Naive B cell (primary cell): ENCODE data around the gene MAJIN. TPM values are rescaled to one million over a fixed set of nuclear protein-coding genes. Genes with fewer than 3 reads are reported as not detected.
A peak's percentile ranks its signal among the peaks of the same experiment; 100 is the strongest.

Experiments used
- ATAC-seq, 2 donors: fragments of 150-1000 bp; cut with Tn5 transposase; 2 replicates each; pipeline ENCODE4 v1.10.0; 2021; ENCODE audit warnings: low read depth in 2 of 2, mild to moderate bottlenecking in 2 of 2, moderate library complexity in 2 of 2
- DNase-seq: peaks from one replicate; pipeline ENCODE4 v3.0.0; 2022
- H3K27ac Mint-ChIP-seq, 6 donors: one replicate each; pipeline ENCODE4 v1.8.0; 2020 to 2022; ENCODE audit warnings: mild to moderate bottlenecking in 6 of 6, mixed read lengths in 6 of 6, moderate library complexity in 5 of 6, inconsistent platforms in 2 of 6
- H3K27me3 Mint-ChIP-seq, 3 donors: one replicate each; pipeline ENCODE4 v1.8.0; 2021 to 2022; ENCODE audit warnings: mixed read lengths in 3 of 3, mild to moderate bottlenecking in 1 of 3
- H3K36me3 Mint-ChIP-seq, 2 donors: one replicate each; pipeline ENCODE4 v1.8.0; 2020 to 2022; ENCODE audit warnings: mixed read lengths in 2 of 2, inconsistent platforms in 1 of 2, mild to moderate bottlenecking in 1 of 2
- H3K4me1 Mint-ChIP-seq, 3 donors: one replicate each; pipeline ENCODE4 v1.8.0; 2020 to 2022; ENCODE audit warnings: mixed read lengths in 3 of 3, inconsistent platforms in 1 of 3, mild to moderate bottlenecking in 1 of 3, moderate library complexity in 1 of 3
- H3K4me3 Mint-ChIP-seq, 8 donors: one replicate each; pipeline ENCODE4 v1.8.0; 2020 to 2022; ENCODE audit warnings: mild to moderate bottlenecking in 8 of 8, mixed read lengths in 8 of 8, moderate library complexity in 8 of 8, inconsistent platforms in 2 of 8
- H3K9me3 Mint-ChIP-seq, 7 donors: one replicate each; pipeline ENCODE4 v1.8.0; 2020 to 2022; ENCODE audit warnings: mixed read lengths in 7 of 7, mild to moderate bottlenecking in 5 of 7, inconsistent platforms in 2 of 7, moderate library complexity in 1 of 7
- polyA plus RNA-seq, 6 donors: library from polyadenylated mRNA; unstranded; fragments of 300-500 nt; fragmentation: Illumina TruSeq; gene quantifications; one replicate each; pipeline ENCODE4 v1.2.3, GENCODE V29; 2021; ENCODE audit warnings: low read depth in 6 of 6

MAJIN gene
- polyA plus RNA-seq, 6 donors from 2014 or later = 0.48 to 1.7 (median 1.1) TPM; not detected in 2

DNA sequence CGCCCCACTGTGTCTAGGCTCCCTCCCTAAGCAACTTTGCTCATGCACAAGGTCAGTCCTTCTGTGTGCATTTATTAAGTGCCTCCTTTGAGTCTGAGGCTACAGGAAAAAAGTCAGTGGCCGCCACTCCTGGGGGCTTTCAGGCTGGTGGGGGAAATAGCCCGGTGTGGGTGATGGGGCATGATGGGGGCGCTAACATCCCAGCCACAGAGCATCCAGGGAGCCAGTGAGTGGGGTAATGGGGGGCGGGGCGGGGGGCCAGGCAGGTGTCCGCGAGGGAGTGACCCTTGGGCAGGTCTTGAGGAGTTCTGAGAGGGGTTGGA lies 83.5 kb downstream of the MAJIN start:
- DNase-seq (no peak), ATAC-seq (no peak)
- no peaks in the 10 kb centered on the region for H3K27me3 Mint-ChIP-seq
- peaks cover 31 to 45% (median 45%) of the 10 kb centered on the region in 3 donors for H3K4me1 Mint-ChIP-seq
- H3K27ac Mint-ChIP-seq = peak overlapping the region in 5 of 6 donors; percentile 83 to 97 (median 92)
- H3K36me3 Mint-ChIP-seq = no peaks in the 10 kb centered on the region
- H3K9me3 Mint-ChIP-seq = no peaks in the 10 kb centered on the region
- H3K4me3 Mint-ChIP-seq = peak overlapping the region; percentile 58 to 95 (median 84)

Other genes starting within 250 kb of the MAJIN start
- gene NRXN2, start 248.9 kb downstream of the MAJIN start, polyA plus RNA-seq = not detected
- gene RASGRP2, start 228.0 kb downstream of the MAJIN start, polyA plus RNA-seq = 100 to 1,000 TPM; 274 to 429 (median 285) TPM
- gene PYGM, start 212.1 kb downstream of the MAJIN start, polyA plus RNA-seq = 1 to 10 TPM in 5 of 6 donors, not detected in 1; 2.1 to 4.9 (median 2.2) TPM
- gene SF1, start 193.6 kb downstream of the MAJIN start, polyA plus RNA-seq = 100 to 1,000 TPM in 4 of 6 donors, 10 to 100 TPM in 2; 68.6 to 242 (median 132) TPM
- gene MAP4K2, start 168.9 kb downstream of the MAJIN start, polyA plus RNA-seq = 10 to 100 TPM; 29.8 to 65.0 (median 39.7) TPM
- 10 to 100 TPM; 12.3 to 49.5 (median 27.4) TPM for gene MEN1, start 161.6 kb downstream of the MAJIN start, polyA plus RNA-seq
- under 1 TPM in 4 of 6 donors, not detected in 2; 0.17 to 0.57 (median 0.33) TPM for gene CDC42BPG, start 127.5 kb downstream of the MAJIN start, polyA plus RNA-seq
- 100 to 1,000 TPM in 2 of 6 donors, 10 to 100 TPM in 4; 65.3 to 119 (median 90.7) TPM for gene EHD1, start 93.5 kb downstream of the MAJIN start, polyA plus RNA-seq
- gene ATG2A, start 54.9 kb downstream of the MAJIN start, polyA plus RNA-seq = 1 to 10 TPM in 5 of 6 donors, not detected in 1; 2.8 to 5.0 (median 3.4) TPM
- 10 to 100 TPM in 3 of 6 donors, 1 to 10 TPM in 3; 7.2 to 15.1 (median 10.2) TPM for gene PPP2R5B, start 47.4 kb downstream of the MAJIN start, polyA plus RNA-seq
- not detected for gene GPHA2, start 36.2 kb downstream of the MAJIN start, polyA plus RNA-seq
- gene BATF2, start 24.9 kb upstream of the MAJIN start, polyA plus RNA-seq = 1 to 10 TPM in 3 of 6 donors, under 1 TPM in 2, not detected in 1; 0.13 to 2.9 (median 1.6) TPM
- 10 to 100 TPM; 45.9 to 74.0 (median 64.2) TPM for gene ARL2, start 42.1 kb upstream of the MAJIN start, polyA plus RNA-seq
- gene SNX15, start 55.3 kb upstream of the MAJIN start, polyA plus RNA-seq = 10 to 100 TPM; 11.7 to 18.3 (median 14.9) TPM
- gene SAC3D1, start 69.1 kb upstream of the MAJIN start, polyA plus RNA-seq = 1 to 10 TPM; 4.7 to 9.6 (median 6.4) TPM
- gene NAALADL1, start 86.4 kb upstream of the MAJIN start, polyA plus RNA-seq = 10 to 100 TPM; 19.4 to 28.3 (median 24.3) TPM
- under 1 TPM in 5 of 6 donors, not detected in 1; 0.11 to 1.00 (median 0.47) TPM for gene CDCA5, start 111.9 kb upstream of the MAJIN start, polyA plus RNA-seq
- 10 to 100 TPM; 30.0 to 37.4 (median 35.0) TPM for gene ZFPL1, start 112.1 kb upstream of the MAJIN start, polyA plus RNA-seq
- gene VPS51, start 124.1 kb upstream of the MAJIN start, polyA plus RNA-seq = 100 to 1,000 TPM in 2 of 6 donors, 10 to 100 TPM in 4; 80.5 to 106 (median 91.2) TPM
- 10 to 100 TPM; 11.6 to 18.4 (median 15.0) TPM for gene TM7SF2, start 139.8 kb upstream of the MAJIN start, polyA plus RNA-seq
- gene ZNHIT2, start 145.6 kb upstream of the MAJIN start, polyA plus RNA-seq = 10 to 100 TPM in 4 of 6 donors, 1 to 10 TPM in 2; 6.3 to 16.5 (median 14.1) TPM
- 1,000 to 10,000 TPM; 1,024 to 1,586 (median 1,385) TPM for gene FAU, start 150.0 kb upstream of the MAJIN start, polyA plus RNA-seq
- 100 to 1,000 TPM in 3 of 6 donors, 10 to 100 TPM in 3; 68.8 to 111 (median 102) TPM for gene MRPL49, start 150.2 kb upstream of the MAJIN start, polyA plus RNA-seq
- 10 to 100 TPM; 21.4 to 86.9 (median 43.5) TPM for gene SYVN1, start 162.4 kb upstream of the MAJIN start, polyA plus RNA-seq
- under 1 TPM in 1 of 6 donors, not detected in 5; 0.48 TPM for gene SPDYC, start 198.1 kb upstream of the MAJIN start, polyA plus RNA-seq
- 100 to 1,000 TPM in 5 of 6 donors, 10 to 100 TPM in 1; 93.8 to 132 (median 124) TPM for gene CAPN1, start 209.8 kb upstream of the MAJIN start, polyA plus RNA-seq